Cardiac muscle cell (in vitro differentiated cells and primary cell): ENCODE data around the gene SDHC. TPM values are rescaled to one million over a fixed set of nuclear protein-coding genes. Genes with fewer than 3 reads are reported as not detected.

Experiments
- DNase-seq, 2 donors: peaks; one replicate each; pipeline versions ENCODE4 v3.0.0 to v3.0.0-alpha.2; 2010 to 2017; ENCODE audit warnings: low read depth in 1 of 2, low spot score in 1 of 2
- H3K27ac ChIP-seq: fragments of 200-600 bp; sonication (generic); 2 replicates; pipeline ENCODE4 v1.5.1; 2016
- H3K27me3 ChIP-seq: fragments of 200-600 bp; sonication (generic); 2 replicates; pipeline ENCODE4 v1.6.0; 2016; ENCODE audit warnings: control low read depth
- H3K36me3 ChIP-seq: fragments of 200-600 bp; sonication (generic); 2 replicates; pipeline ENCODE4 v1.5.1; 2016; ENCODE audit warnings: control low read depth
- H3K4me1 ChIP-seq: fragments of 200-600 bp; sonication (generic); 2 replicates; pipeline ENCODE4 v1.8.1; 2017; ENCODE audit warnings: low read depth, mild to moderate bottlenecking, mixed run types
- H3K4me3 ChIP-seq: fragments of 200-600 bp; sonication (generic); 2 replicates; pipeline ENCODE4 v1.5.1; 2016; ENCODE audit warnings: mild to moderate bottlenecking
- H3K9me3 ChIP-seq: fragments of 200-600 bp; sonication (generic); 2 replicates; pipeline ENCODE4 v1.5.1; 2017; ENCODE audit warnings: low read depth, mild to moderate bottlenecking, control low read depth
- CTCF ChIP-seq: IDR thresholded peaks from 2 replicates; pipeline ENCODE4 v1.5.1; 2012; ENCODE audit warnings: low read depth, mild to moderate bottlenecking, low read length
- polyA plus RNA-seq: library from polyadenylated mRNA; unstranded; fragments of >200 nt; fragmentation: Nextera tagmentation; extraction: Ambion mirVana; gene quantifications from 2 replicates; pipeline ENCODE4 v1.2.1, GENCODE V29; 2016
- total RNA-seq: library from RNA; depleted of rRNA; stranded (reverse); fragments of >200 nt; gene quantifications from 2 replicates; pipeline ENCODE4 v1.2.3, GENCODE V29; 2016

Gene SDHC
- total and polyA plus RNA-seq, 2 experiments from 2014 or later, result 22.5 to 333 TPM

GRCh38 chr1:161373442-161373841 lies 59.3 kb downstream of the SDHC start:
- Histone ChIP-seq H3K36me3 (no peaks in the 10 kb centered on the region), H3K4me3 (no peak overlapping the region), H3K9me3 (no peaks in the 10 kb centered on the region), H3K27ac (no peak overlapping the region), H3K4me1 (no peaks in the 10 kb centered on the region), H3K27me3 (no peaks in the 10 kb centered on the region)
- DNase-seq, result no peak
- TF ChIP-seq CTCF, result no peak

GRCh38 chr1:161374373-161374772 lies 60.2 kb downstream of the SDHC start:
- Histone ChIP-seq H3K27ac (no peak overlapping the region), H3K9me3 (no peaks in the 10 kb centered on the region)

GRCh38 chr1:161378014-161378413 lies 63.8 kb downstream of the SDHC start:
- Histone ChIP-seq H3K4me1 (no peaks in the 10 kb centered on the region), H3K9me3 (no peaks in the 10 kb centered on the region), H3K27ac (no peak overlapping the region), H3K36me3 (no peaks in the 10 kb centered on the region), H3K27me3 (no peaks in the 10 kb centered on the region), H3K4me3 (no peak overlapping the region)
- no peak for DNase-seq
- TF ChIP-seq CTCF, result no peak

More at GRCh38 chr1:161374373-161374772, 60.2 kb downstream of the SDHC start:
- Histone ChIP-seq H3K27me3 (no peaks in the 10 kb centered on the region), H3K4me3 (no peak overlapping the region), H3K4me1 (no peaks in the 10 kb centered on the region), H3K36me3 (no peaks in the 10 kb centered on the region)
- peak in 1 of 2 donors; percentile 46 for DNase-seq
- TF ChIP-seq CTCF, result peak; percentile 38

- Histone ChIP-seq H3K9me3 (no peaks in the 10 kb centered on the region), H3K27me3 (no peaks in the 10 kb centered on the region), H3K4me1 (no peaks in the 10 kb centered on the region), H3K36me3 (no peaks in the 10 kb centered on the region), H3K27ac (no peak overlapping the region), H3K4me3 (no peak overlapping the region)
- DNase-seq, result peak in 1 of 2 donors; percentile 47
- no peak for TF ChIP-seq CTCF
Measured at GRCh38 chr1:161379071-161379470, 64.9 kb downstream of the SDHC start.

- no peak overlapping the region for H3K4me3 ChIP-seq
- H3K4me1 ChIP-seq, result no peaks in the 10 kb centered on the region
- H3K9me3 ChIP-seq, result no peaks in the 10 kb centered on the region
- no peaks in the 10 kb centered on the region for H3K36me3 ChIP-seq
- no peaks in the 10 kb centered on the region for H3K27me3 ChIP-seq
- no peak for TF ChIP-seq CTCF
- DNase-seq, result no peak
- no peak overlapping the region for H3K27ac ChIP-seq
Measured at GRCh38 chr1:161381707-161382106, 67.5 kb downstream of the SDHC start.
